Heart right ventricle (tissue), 16 donors: Measurements from ENCODE around the gene DEPDC1B. TPM values are rescaled to one million over a fixed set of nuclear protein-coding genes. Genes with fewer than 3 reads are reported as not detected.

ENCODE experiments used
- ATAC-seq, 8 donors: fragments of 200-7000 bp; cut with Tn5 transposase; one replicate each; pipeline ENCODE4 v1.9.1; 2020; ENCODE audit warnings: mild to moderate bottlenecking in 8 of 8, moderate library complexity in 8 of 8, moderate number of reproducible peaks in 1 of 8
- DNase-seq, 2 donors: peaks; one replicate each; pipeline ENCODE4 v3.0.0-alpha.2; 2020
- H3K27ac ChIP-seq, 10 donors: fragments of 200-600 bp; sonication (generic) in 2 of 10; one replicate each; pipeline versions ENCODE4 v1.5.0 to v1.8.0; 2020 to 2022; ENCODE audit warnings: mild to moderate bottlenecking in 3 of 10
- H3K27me3 ChIP-seq, 7 donors: fragments of 200-600 bp; one replicate each; pipeline ENCODE4 v1.8.0; 2021 to 2022; ENCODE audit warnings: mild to moderate bottlenecking in 2 of 7
- H3K36me3 ChIP-seq, 9 donors: fragments of 200-600 bp; sonication (generic) in 1 of 9; one replicate each; pipeline versions ENCODE4 v1.5.0 to v1.8.0; 2020 to 2022; ENCODE audit warnings: mild to moderate bottlenecking in 2 of 9
- H3K4me1 ChIP-seq, 9 donors: fragments of 200-600 bp; sonication (generic) in 1 of 9; one replicate each; pipeline versions ENCODE4 v1.5.0 to v1.8.0; 2020 to 2022; ENCODE audit warnings: mild to moderate bottlenecking in 4 of 9
- H3K4me3 ChIP-seq, 10 donors: fragments of 200-600 bp; sonication (generic) in 2 of 10; one replicate each; pipeline versions ENCODE4 v1.5.0 to v1.8.0; 2020 to 2022; ENCODE audit warnings: mild to moderate bottlenecking in 7 of 10, moderate library complexity in 2 of 10
- H3K9me3 ChIP-seq, 11 donors: fragments of 200-600 bp in 10 of 11; sonication (generic) in 2 of 11; one replicate each; pipeline versions ENCODE4 v1.5.0 to v1.8.0; 2013 to 2022; ENCODE audit warnings: mild to moderate bottlenecking in 2 of 11, control low read depth in 1 of 11, moderate library complexity in 1 of 11
- CTCF ChIP-seq, 9 donors: fragments of 200-600 bp; sonication (generic) in 2 of 9; IDR thresholded peaks; one replicate each; pipeline versions ENCODE4 v1.5.0 to v1.8.0; 2021 to 2022; ENCODE audit warnings: antibody characterized with exemption in 9 of 9, mild to moderate bottlenecking in 5 of 9, moderate library complexity in 1 of 9
- WGBS, 2 donors: extraction: QIAGEN DNeasy Blood & Tissue Kit; methylation state at CpG; one replicate each; pipeline ENCODE4 v1.1.7; 2013; ENCODE audit warnings: inconsistent platforms in 1 of 2; 5-methylcytosine and 5-hydroxymethylcytosine counted together
- intact Hi-C, 10 donors: fragments of 100-400 bp; cut with DNase I; formaldehyde crosslinking; loops; one replicate each; pipeline versions ENCODE4 v1.11.1 to v1.14.2; 2022
- polyA plus RNA-seq, 2 donors: library from polyadenylated mRNA; stranded (reverse); fragments of 200-250 nt; gene quantifications; one replicate each; pipeline ENCODE4 v1.2.3, GENCODE V29; 2013
- total RNA-seq, 10 donors: library from RNA; stranded (reverse); fragmentation: NEBNext Ultra II Directional in 3 of 10; extraction: Animal tissue kit (Norgen Biotek cat#: 25700) in 3 of 10; gene quantifications; one replicate each; pipeline versions ENCODE4 v1.2.1 to v1.2.4, GENCODE V29; 2021 to 2023
- donor health status: Arrhythmogenic right ventricular cardiomyopathy.
- donor health status: ischemic (EF 13 %, LVEDD 7.1; RV severe dilation, severe dysfunction).
- donor health status: healthy with polysubstance abuse.
- donor health status: DM: no; HTN: yes; CAD: no.
- donor health status: DM: no; HTN: no; CAD: no.
- donor health status: ischemic (EF 25% LVEDD 6.9; RV normal size, moderate dysfunction).
- donor health status: ischemic (EF 25% LVEDD 5.7; RV mildly dilated, moderate dysfunction).
- donor health status: healthy.
- donor health status: DM: yes; HTN: yes; CAD: no.
- donor health status: Ischemic cardiomyopathy.
- donor health status: ischemic (EF 35%, LVEDD 5.7; RV mildly dilated, moderate dysfunction).
- donor health status: nonischemic (EF 11% LVEDD 7.7; RV severe dilation, severe dysfunction).
- donor health status: DM: yes; HTN: yes; CAD: no.
- donor health status: PGD.
- donor health status: ischemic (EF 29% LVEDD 5.4; RV normal size, mild dysfunction).
- donor health status: nonischemic (EF 23%, LVEDD 6.1; RV moderate dilation, normal function).

The DEPDC1B gene
- total and polyA plus RNA-seq, 12 donors: 0.04 to 1.1 (median 0.46) TPM; not detected in 7

- TF ChIP-seq CTCF (IDR thresholded peaks at IDR 0.05): no peak
- H3K4me1 ChIP-seq: no peaks in the 10 kb centered on the region
- no peak overlapping the region for H3K4me3 ChIP-seq
- ATAC-seq: no peak
- H3K9me3 ChIP-seq: peaks cover 0 to 16% (median 5%) of the 10 kb centered on the region in 11 donors
- DNase-seq: no peak
- H3K36me3 ChIP-seq: no peaks in the 10 kb centered on the region
- H3K27ac ChIP-seq: no peak overlapping the region
- no peaks in the 10 kb centered on the region for H3K27me3 ChIP-seq
- intact Hi-C loops: loop anchor here in 1 of 10 donors (5.0 kb wide), 1 partner anchor 36 kb away; no protein-coding TSS in a partner anchor
- WGBS, 2 donors: 88 to 89% methylated on average over 3 of the region's 3 CpGs
These were observed 121.7 kb downstream of the DEPDC1B start for GRCh38 chr5:60578315-60578714.

DNA sequence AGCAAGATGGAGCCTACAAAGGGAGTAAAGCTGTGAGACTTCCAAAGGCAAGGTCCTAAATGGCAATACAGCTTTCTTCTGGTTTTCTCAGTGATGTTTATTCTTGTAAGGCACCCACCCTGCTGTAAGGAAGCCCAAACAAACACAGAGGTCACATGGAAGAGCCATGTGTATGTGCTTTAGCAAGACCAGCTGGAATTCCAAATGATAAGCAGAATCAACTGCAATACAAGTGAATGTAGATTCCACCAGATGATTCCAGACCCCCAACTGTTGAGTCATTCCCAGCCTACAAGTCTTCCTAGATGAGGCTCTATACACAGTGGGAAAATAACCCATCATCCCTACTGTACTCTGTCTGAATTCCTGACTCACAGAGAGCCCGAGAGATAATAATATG lies 122.8 kb downstream of the DEPDC1B start:
- 84 to 85% methylated on average over 1 of the region's 1 CpG for WGBS, 2 donors
- intact Hi-C loops: loop anchor here in 1 of 10 donors (5.0 kb wide), 1 partner anchor 35 kb away; no protein-coding TSS in a partner anchor
- DNase-seq (no peak), ATAC-seq (no peak)
- TF ChIP-seq CTCF (IDR thresholded peaks at IDR 0.05): no peak
- H3K9me3 ChIP-seq: peaks cover 0 to 16% (median 5%) of the 10 kb centered on the region in 11 donors
- H3K4me1 ChIP-seq: no peaks in the 10 kb centered on the region
- H3K36me3 ChIP-seq: no peaks in the 10 kb centered on the region
- H3K4me3 ChIP-seq: no peak overlapping the region
- H3K27me3 ChIP-seq: no peaks in the 10 kb centered on the region
- H3K27ac ChIP-seq: no peak overlapping the region

DNA sequence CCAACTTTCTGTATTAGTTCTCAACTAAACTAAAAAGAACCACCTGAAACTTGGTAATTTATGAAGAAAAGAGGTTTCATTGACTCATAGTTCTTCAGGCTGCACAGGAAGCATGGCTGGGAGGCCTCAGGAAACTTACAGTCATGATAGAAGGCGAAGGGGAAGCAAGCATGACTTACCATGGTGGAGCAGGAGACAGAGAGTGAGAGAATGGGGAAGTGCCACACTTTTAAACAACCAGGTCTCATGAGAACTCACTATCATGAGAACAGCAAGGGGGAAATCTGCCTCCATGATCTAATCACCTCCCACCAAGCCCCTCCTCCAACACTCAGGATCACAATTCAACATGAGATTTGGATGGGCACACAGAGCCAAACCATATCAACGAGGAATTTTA lies 123.5 kb downstream of the DEPDC1B start:
- no peaks in the 10 kb centered on the region for H3K27me3 ChIP-seq
- H3K36me3 ChIP-seq: no peaks in the 10 kb centered on the region
- no peak overlapping the region for H3K4me3 ChIP-seq
- H3K4me1 ChIP-seq: no peaks in the 10 kb centered on the region
- no peak for TF ChIP-seq CTCF (IDR thresholded peaks at IDR 0.05)
- peaks cover 0 to 16% (median 5%) of the 10 kb centered on the region in 11 donors for H3K9me3 ChIP-seq
- ATAC-seq: no peak
- 69 to 96% methylated on average over 2 of the region's 2 CpGs for WGBS, 2 donors
- no peak for DNase-seq
- H3K27ac ChIP-seq: no peak overlapping the region
- intact Hi-C loops: loop anchor here in 1 of 10 donors (5.0 kb wide), 1 partner anchor 34 kb away; no protein-coding TSS in a partner anchor

GRCh38 chr5:60568646-60569045 lies 131.3 kb downstream of the DEPDC1B start:
- Histone ChIP-seq H3K27me3 (no peaks in the 10 kb centered on the region), H3K36me3 (no peaks in the 10 kb centered on the region), H3K9me3 (peaks cover 0 to 27% (median 14%) of the 10 kb centered on the region in 11 donors), H3K4me1 (no peaks in the 10 kb centered on the region), H3K27ac (no peak overlapping the region), H3K4me3 (no peak overlapping the region)
- intact Hi-C loops: no loop called here
- WGBS, 2 donors: 98 to 99% methylated on average over 2 of the region's 2 CpGs
- TF ChIP-seq CTCF (IDR thresholded peaks at IDR 0.05): no peak
- DNase-seq (no peak), ATAC-seq (no peak)
